GM19372 (cell line): ENCODE measurements around the gene PILRB.
"Not testable (repeated sequence)": the region's sequence is repeated elsewhere in the genome, so short reads cannot be mapped to it uniquely, and the experiment has no call there.

Experiments
- ATAC-seq: cut with Tn5 transposase; IDR thresholded peaks from one replicate; pipeline ENCODE4 v1.9.1; 2021; ENCODE audit warnings: mild to moderate bottlenecking, low read depth, moderate library complexity; ENCODE audit not compliant: unreplicated experiment

Gene PILRB

DNA sequence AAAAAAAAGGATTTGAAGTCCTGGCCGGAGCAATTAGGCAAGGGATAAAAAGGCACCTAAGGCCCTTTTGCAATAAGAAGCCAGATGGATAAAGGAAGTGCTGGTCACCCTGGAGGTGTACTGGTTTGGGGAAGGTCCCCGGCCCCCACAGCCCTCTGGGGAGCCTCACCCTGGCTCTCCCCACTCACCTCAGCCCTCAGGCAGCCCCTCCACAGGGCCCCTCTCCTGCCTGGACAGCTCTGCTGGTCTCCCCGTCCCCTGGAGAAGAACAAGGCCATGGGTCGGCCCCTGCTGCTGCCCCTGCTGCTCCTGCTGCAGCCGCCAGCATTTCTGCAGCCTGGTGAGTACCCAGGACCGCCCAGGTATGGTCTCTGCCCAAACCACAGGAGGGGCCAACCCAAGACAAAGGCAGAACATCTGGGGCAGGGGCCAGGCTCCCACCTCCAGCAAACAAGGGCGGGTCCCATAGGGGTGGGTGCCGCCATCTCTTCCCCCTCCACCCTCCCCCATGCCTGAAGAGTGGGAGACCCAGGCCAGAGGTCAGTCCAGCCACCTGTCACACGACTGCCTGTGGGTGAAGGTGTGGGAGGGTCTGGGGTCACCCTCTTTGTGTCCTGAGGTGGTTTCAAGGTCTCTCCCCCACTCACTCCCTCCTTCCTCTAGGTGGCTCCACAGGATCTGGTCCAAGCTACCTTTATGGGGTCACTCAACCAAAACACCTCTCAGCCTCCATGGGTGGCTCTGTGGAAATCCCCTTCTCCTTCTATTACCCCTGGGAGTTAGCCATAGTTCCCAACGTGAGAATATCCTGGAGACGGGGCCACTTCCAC lies at the start of gene PILRB:
TSS of gene PILRB (plus strand) at position 91 of the 830 bp plus-strand sequence. CDS start at position 277, 186 bp downstream.
- no peak for ATAC-seq

DNA sequence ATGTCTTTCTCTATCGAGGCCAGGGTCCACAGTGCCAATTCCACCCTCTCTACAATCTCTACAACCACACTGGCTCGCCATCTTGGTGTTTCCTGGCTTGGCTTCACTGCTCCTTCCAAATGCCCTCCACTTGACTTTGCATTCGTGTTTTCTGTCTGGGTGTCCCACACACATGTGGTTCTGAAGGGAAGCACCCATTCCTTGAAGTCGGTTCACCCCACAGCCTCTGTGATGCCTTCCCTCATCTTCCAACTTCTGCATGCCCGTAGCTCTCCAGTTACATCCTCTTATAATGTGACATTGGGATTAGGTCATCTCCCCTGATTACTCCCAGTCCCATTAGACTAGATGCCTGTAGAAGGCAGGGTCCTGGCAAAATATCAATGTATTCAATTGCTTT lies 39.6 kb upstream of the PILRB start:
- not testable (repeated sequence) for ATAC-seq

DNA sequence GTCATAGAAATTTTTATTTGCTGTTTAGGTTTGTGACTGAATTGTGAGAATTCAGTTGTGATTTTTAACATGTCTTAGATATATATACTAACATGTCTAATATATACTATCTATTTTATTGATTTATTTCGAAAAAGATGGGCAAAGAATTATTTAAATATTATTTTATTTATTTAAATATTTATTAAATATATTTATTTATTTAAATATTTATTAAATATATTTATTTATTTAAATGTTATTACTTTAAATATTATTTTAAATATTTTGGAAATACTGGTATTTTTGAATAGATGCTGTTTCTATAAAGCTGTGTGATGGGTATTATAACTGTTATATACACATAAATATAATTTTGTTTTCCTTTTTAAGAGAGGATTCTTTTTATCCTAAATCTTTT lies 36.3 kb upstream of the PILRB start:
- ATAC-seq = not testable (repeated sequence)

DNA sequence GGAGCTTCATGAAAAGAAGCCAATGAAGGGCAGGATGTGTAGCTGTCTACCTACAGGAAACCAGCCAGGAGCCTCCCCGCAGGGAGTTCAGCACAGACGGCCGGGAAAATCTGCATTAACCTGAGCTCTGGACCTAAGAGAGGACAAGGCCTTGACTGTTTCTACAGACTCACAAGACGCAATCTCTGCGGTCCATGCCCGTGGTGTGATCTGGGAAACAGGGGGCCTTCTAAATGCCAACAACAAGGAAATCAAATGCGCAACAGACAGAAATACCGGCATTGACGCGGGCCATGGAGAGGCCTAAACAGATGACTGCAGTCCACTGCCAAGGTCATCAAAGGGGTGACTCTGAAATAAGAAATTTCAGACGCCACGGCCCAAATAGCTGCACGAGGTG lies 33.7 kb upstream of the PILRB start:
- ATAC-seq = not testable (repeated sequence)

DNA sequence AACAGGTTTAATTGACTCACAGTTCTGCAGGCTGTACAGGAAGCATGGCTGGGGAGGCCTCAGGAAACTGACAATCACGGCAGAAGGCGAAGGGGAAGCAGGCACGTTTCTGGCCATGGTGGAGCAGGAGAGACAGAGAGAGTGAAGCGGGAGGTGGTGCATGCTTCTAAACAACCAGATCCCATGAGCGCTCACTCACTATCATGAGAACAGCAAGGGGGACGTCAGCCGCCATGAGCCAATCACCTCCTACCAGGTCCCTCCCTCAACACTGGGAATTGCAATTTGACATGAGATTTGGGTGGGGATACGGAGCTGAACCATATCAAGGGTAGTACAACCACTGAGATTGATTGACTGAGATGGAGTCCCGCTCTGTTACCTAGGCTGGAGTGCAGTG lies 32.2 kb upstream of the PILRB start:
- ATAC-seq = not testable (repeated sequence)

DNA sequence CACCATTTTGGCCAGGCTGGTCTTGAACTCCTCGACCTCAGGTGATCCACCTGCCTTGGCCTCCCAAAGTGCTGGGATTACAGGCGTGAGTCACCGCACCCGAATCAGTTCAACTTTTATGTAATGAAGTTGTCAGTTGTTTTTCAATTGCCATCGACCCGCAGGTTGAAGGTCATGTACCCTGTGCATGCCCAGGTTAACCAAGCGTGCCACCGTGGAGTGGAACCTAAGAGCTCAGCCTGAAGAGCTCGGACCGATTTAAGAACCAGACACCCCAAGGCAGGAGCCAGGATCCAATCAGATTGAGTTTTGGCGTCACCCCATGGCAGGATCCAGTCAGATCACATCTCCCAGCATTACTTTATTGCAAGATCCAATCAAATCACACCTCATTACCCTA lies 31.0 kb upstream of the PILRB start:
- not testable (repeated sequence) for ATAC-seq

DNA sequence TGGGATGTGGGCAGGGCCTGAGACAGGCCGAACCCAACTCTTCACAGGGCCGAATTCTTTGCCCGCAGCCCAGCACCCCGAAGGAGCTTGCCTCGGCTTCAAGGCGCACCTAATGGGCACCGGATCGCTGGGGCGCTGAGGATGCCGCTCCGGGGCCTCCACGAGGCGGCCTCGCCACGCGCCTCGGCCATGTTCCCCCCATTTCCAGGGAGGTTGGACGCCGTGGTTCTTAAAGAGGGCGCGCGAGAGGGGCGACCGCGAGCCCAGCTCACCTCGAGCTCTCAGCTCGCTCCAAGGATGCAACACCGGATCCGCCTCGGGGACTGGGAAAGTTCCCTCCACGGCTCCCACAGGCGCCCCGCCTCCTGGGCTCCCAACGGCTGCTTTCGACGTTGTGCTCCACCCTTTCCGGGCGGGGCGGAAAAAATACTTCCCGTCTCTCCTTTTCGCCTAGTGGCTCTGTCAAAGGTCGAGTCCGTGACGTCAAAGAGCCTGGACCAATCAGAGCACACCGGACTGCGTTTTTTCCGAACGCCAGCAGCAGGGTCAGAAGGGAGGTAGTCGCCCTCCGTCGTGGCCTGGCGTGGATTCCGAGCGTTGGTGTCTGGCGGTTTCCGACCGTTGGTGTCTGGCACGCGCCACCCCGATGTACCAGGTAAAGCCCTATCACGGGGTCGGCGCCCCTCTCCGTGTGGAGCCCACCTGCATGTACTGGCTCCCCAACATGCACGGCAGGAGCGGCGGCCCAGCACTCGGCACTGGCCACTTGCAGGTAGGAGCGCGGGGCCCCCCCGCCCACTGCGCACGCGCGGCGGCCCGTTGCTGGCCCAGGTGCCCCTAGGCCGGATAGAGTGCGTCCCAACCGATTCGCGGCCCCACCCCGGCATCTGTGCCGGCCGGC lies 22.1 kb upstream of the PILRB start:
- ATAC-seq = peak; percentile 97

DNA sequence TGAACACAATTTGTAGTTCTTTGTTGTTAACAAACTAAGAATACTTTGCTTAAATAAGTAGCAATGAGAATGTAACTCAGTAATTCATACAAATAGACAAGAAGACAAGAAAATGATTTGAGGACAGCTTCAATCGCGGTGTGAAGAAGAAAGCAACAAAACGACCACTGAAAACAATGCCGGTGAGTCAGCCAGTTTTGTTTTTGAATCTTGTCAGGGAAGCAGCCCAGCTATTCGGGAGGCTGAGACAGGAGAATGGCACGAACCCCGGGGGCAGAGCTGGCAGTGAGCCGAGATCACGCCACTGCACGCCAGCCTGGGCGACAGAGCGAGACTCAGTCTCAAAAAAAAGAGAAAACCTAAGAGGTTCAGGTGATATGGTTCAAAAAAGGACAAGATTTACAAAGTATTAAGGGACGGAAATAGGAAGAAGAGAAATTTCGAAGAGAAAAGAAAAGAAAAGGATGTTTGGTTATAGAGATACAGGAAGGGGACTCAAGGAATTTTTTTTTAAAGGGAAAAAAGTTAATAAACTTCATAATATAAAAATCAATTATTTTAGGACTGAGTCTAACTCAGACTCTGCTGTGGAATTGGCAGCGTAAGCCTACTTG lies 19.7 kb upstream of the PILRB start:
- not testable (repeated sequence) for ATAC-seq

DNA sequence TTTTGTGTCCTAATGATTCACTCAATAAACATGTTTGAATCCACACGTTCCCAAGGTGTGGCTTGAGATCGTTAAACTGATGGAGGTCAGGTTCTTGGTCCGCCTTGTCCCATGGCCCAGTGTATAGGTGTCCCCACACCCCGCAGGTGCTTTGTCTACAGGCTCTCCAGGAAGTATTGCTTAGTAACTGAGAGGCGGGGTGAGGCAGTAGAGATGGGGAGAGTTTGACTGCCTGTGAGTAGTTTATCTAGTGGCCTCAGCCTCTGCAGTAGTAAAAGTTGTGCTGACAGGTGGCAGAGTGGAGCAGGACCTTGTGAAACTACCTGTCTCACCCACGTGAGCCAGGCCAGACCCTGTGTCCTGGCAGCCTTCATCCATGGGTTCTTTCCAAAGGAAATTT lies 16.6 kb upstream of the PILRB start:
- ATAC-seq = not testable (repeated sequence)

DNA sequence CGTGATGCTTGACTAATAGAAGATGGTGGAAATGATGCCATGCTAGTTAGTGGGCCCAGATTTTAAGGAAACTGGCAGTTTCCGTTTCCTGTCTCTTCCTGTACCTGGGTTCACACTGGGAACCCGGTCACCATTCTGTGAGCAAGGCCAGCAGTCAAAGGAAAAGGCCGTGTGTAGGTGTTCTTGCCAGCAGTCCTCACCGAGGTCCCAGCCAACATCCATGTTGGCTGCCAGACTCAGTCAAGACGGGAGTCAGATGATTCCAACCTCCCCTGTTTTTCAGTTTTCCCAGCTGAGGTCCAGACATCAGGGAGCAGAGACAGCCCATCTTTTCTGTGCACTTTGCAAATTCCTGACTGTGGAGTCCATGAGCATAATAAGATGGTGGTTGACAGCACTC lies 15.2 kb upstream of the PILRB start:
- no peak for ATAC-seq

DNA sequence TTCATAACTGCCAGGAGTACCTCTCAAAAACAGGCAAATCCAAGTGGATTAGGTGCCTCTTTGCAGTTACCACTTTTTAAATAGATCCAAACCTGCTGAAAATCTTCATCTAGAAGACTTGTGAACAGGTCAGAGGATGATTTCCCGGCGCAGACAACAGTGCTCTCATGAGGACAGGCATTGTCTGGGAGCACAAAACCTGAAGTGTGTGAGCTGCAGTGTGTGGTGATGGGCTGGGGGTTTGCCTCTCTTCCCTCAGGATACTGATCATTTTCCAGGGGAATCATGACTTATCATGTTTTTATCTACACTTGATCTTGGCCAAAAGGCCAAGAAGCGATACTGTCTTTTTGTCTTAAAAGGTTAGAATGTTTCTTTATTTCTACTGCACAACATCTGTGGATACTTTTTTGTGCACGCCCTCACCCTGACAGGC lies 13.8 kb upstream of the PILRB start:
- not testable (repeated sequence) for ATAC-seq

DNA sequence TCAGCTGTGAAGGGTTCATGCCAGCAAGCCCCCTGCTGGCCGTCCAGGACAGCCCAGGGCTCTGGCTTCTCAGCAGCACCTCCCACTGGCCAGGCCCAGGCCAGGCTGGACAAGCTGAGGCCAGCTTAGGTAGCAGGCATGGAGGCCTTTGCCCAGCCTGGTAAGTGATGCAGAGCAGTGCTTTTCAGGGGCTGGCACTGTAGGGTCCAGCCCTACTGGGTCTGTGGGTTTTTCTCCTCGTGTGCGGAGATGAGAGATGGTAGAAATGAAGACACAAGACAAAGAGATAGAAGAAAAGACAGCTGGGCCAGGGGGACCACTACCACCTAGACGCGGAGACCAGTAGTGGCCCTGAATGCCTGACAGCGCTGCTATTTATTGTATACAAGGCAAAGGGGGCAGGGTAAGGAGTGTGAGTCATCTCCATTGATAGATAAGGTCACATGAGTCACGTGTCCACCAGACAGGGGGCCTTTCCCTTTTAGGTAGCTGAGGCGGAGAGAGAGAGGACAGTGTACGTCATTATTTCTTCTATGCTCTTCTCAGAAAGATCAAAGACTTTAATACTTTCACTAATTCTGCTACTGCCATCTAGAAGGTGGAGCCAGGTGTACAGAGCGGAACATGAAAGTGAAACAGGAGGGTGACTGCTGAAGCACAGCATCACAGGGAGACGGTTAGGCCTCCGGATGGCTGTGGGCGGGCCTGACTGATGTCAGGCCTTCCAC lies 13.2 kb upstream of the PILRB start:
- peak; percentile 90 for ATAC-seq

DNA sequence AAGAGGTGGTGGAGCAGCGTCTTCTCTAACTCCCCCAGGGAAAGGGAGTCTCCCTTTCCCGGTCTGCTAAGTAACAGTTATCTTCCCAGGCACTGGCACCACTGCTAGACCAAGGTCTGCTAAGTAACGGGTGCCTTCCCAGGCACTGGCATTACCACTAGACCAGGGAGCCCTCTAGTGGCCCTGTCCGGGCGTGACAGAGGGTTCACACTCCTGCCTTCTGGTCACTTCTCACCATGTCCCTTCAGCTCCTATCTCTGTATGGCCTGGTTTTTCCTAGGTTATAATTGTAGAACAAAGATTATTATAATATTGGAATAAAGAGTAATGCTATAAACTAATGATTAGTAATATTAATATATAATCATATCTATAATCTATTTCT lies 12.6 kb upstream of the PILRB start:
- peak; percentile 21 for ATAC-seq

DNA sequence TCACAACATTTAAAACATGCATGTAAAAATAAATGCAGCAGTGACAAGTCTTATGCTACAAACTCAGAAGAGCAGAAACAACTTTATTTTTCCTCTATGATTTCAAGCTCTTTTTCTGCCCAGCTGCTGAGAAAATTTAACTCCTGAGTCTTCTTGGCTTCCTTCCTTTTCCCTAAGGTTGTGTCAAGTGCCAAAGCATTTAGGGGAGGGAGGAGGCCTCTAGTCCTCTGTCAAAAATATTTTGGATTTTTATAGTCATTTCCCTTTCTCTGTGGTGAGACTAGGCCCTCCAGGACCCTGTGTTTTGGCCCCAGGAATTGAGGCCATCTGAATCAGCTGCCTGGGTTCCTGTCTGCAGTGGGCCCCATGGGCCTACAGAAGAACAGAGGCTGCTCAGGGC lies 11.0 kb upstream of the PILRB start:
- ATAC-seq = no peak

DNA sequence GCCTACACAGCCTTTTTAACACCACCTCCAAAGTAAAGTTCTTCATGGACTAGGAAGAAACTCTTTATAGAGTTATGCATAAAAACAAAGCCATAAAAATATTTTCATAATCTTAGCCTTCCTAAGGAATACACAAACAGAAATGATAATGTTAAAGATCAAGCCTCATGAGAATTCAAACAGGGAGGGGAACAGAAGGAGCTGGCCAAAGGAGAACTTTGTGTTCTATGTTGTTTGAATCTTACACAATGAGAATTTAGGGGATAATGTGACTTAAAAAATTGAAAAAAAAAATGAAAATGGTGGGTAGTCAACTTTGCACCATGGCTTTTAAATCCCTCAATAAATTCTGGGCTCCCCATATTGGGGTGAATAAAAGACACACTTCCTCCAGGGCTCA lies 9.1 kb upstream of the PILRB start:
- no peak for ATAC-seq

DNA sequence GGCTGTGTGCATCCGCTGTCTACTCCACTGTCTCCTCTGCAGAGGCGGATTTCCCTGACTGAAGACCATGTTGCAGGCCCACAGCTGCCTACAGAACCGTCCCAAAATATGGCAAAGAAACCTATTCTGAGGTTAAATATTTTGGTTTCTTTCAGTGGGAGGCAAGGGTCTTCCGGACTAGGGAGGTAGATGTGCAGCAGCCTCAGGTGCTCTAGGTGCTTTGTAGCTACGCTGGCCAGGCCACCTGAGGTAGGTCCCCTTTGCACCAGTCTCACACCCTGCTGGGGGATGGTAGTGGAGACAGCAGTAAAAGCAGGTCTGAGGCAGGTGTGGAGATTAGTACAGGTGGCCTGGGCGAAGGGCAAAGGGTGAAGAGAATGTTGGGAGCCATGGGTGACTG lies 8.2 kb upstream of the PILRB start:
- ATAC-seq = no peak

DNA sequence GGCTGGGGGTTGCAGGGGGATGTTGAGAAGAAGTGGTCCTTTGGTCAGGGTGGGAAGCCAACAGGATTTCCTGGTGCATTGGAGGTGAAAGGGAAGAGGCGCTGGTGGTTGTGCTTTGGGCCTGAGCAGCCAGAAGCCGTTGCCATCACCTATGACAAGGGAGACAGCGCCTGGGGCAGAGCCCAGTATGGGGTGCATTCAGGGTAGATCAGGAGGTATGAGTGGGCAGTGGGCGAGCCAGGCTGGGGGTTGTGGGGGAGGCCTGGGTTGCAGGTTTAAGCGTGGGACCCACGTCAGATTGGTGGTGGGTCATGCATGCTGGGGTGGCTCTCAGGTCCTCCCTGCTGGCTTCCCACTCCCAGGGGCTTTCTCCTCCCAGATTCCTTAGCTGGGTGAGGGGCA lies 6.3 kb upstream of the PILRB start:
- no peak for ATAC-seq

DNA sequence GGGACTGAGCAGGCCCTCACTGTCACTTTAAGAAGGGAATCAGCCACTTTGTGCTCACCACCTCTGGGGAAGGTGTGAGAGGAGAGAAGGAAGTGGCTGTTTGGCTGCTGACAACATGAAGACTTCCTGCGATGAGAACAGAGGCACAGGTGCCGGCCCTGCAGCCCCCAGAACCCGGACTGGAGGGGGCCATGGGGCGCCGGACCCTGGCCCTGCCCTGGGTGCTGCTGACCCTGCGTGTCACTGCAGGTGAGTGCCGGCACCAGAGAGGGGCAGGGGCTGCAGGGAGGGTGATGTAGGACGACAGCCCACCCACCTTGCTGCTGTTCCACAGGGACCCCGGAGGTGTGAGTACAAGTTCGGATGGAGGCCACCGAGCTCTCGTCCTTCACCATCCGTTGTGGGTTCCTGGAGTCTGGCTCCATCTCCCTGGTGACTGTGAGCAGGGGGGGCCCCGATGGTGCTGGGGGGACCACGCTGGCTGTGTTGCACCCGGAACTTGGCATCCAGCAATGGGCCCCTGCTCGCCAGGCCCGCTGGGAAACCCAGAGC lies 5.6 kb upstream of the PILRB start:
- not testable (repeated sequence) for ATAC-seq

DNA sequence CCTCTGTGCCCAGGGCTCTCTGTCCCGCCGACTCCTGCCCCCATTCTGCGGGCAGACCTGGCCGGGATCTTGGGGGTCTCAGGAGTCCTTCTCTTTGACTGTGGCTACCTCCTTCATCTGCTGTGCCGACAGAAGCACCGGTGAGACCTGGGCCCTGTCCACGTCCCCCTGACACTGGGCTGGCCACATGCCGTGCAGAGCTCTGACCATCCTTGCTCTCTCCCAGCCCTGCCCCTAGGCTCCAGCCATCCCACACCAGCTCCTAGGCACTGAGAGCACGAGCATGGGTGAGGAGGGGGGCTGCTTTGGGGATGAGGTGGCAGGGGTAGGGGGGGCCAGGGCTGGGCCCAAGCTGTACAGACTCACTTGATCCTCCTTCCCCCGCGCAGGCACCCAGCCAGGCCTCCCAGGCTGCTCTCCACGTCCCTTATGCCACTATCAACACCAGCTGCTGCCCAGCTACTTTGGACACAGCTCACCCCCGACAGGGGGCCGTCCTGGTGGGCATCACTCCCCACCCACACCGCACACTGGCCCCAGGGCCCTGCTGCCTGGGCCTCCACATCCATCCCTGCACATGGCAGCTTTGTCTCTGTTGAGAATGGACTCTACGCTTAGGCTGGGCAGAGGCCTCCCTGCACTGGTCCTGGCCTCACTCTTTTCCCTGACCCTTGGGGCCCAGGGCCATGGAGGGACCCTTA lies 4.8 kb upstream of the PILRB start:
- no peak for ATAC-seq
